CD4-positive, alpha-beta T cell (primary cell): Measurements from ENCODE around the gene ANKRD33. TPM values are rescaled to one million over a fixed set of nuclear protein-coding genes. Genes with fewer than 3 reads are reported as not detected.

Experiments used
- ATAC-seq: fragments of 200-7000 bp; cut with Tn5 transposase; one replicate; pipeline ENCODE4 v1.10.0; 2022; ENCODE audit warnings: mild to moderate bottlenecking; ENCODE audit not compliant: poor library complexity
- CTCF ChIA-PET: fragments of 350-600 bp; sonication (Branson Sonifier 250); formaldehyde crosslinking; loops from one replicate; lab custom pipeline; 2021; ENCODE audit warnings: antibody characterized with exemption, inconsistent platforms; lab: Charles Lee
- POLR2A ChIA-PET: fragments of 350-600 bp; sonication (Branson Sonifier 250); formaldehyde crosslinking; loops from one replicate; lab custom pipeline; 2021; ENCODE audit warnings: antibody characterized with exemption, inconsistent platforms; lab: Charles Lee
- DNase-seq, 14 experiments: peaks; one replicate each; pipeline ENCODE4 v3.0.0-alpha.2; 2013 to 2020; ENCODE audit warnings: mixed read lengths in 2 of 14
- H3K27ac ChIP-seq, 2 donors: one replicate each; pipeline versions ENCODE4 v1.5.1 to v1.7.0; 2013; ENCODE audit warnings: low read length in 2 of 2, low read depth in 1 of 2, mild to moderate bottlenecking in 1 of 2
- H3K27me3 ChIP-seq, 2 experiments: 1 replicate in 1 of 2; 2 replicates in 1 of 2; pipeline versions ENCODE4 v1.6.1 to v1.7.0; 2013; ENCODE audit warnings: low read length in 2 of 2, control low read depth in 1 of 2, mild to moderate bottlenecking in 1 of 2, moderate library complexity in 1 of 2; ENCODE audit not compliant: insufficient read depth in 2 of 2, control insufficient read depth in 1 of 2
- H3K36me3 ChIP-seq: one replicate; pipeline ENCODE4 v1.6.1; 2013; ENCODE audit warnings: low read length, control low read depth; ENCODE audit not compliant: insufficient read depth
- H3K4me1 ChIP-seq: one replicate; pipeline ENCODE4 v1.6.1; 2013; ENCODE audit warnings: low read length, control low read depth; ENCODE audit not compliant: insufficient read depth
- H3K4me3 ChIP-seq: one replicate; pipeline ENCODE4 v1.5.1; 2013; ENCODE audit warnings: mild to moderate bottlenecking, low read length, moderate library complexity
- H3K9me3 ChIP-seq, 2 experiments: 1 replicate in 1 of 2; 2 replicates in 1 of 2; pipeline versions ENCODE4 v1.6.1 to v1.7.0; 2013; ENCODE audit warnings: low read length in 2 of 2, mild to moderate bottlenecking in 2 of 2, control low read depth in 1 of 2, moderate library complexity in 1 of 2; ENCODE audit not compliant: control insufficient read depth in 1 of 2, insufficient read depth in 1 of 2
- H3K27ac Mint-ChIP-seq: one replicate; pipeline ENCODE4 v1.8.0; 2020; ENCODE audit warnings: mixed read lengths
- H3K27me3 Mint-ChIP-seq: one replicate; pipeline ENCODE4 v1.8.0; 2021; ENCODE audit warnings: mixed read lengths
- H3K36me3 Mint-ChIP-seq: one replicate; pipeline ENCODE4 v1.8.0; 2021; ENCODE audit warnings: low read depth, mixed read lengths
- H3K4me1 Mint-ChIP-seq: one replicate; pipeline ENCODE4 v1.8.0; 2021; ENCODE audit warnings: low read depth, mixed read lengths
- H3K4me3 Mint-ChIP-seq: one replicate; pipeline ENCODE4 v1.8.0; 2020; ENCODE audit warnings: mild to moderate bottlenecking, mixed read lengths
- H3K9me3 Mint-ChIP-seq: one replicate; pipeline ENCODE4 v1.8.0; 2020; ENCODE audit warnings: mixed read lengths
- CTCF ChIP-seq: fragments of 200-600 bp; IDR thresholded peaks from one replicate; pipeline ENCODE4 v1.8.0; 2022; ENCODE audit warnings: antibody characterized with exemption, mild to moderate bottlenecking
- intact Hi-C, 2 experiments: fragments of 100-400 bp; cut with DNase I in 1 of 2; cut with micrococcal nuclease in 1 of 2; formaldehyde crosslinking; loops; one replicate each; pipeline versions ENCODE4 v1.15.1 to v1.9.0; 2023 to 2025; cut with DNase I, micrococcal nuclease
- total RNA-seq, 174 experiments: library from RNA in 2 of 174; stranded (reverse) in 2 of 174; gene quantifications; one replicate each; pipeline ENCODE4 v1.2.3 and lab custom pipeline; 2021 to 2026

ANKRD33 gene
- total RNA-seq, 2 experiments from 2014 or later: not detected

- Mint-ChIP-seq H3K27me3 (peaks cover 10% of the 10 kb centered on the region), H3K4me1 (no peaks in the 10 kb centered on the region), H3K36me3 (no peaks in the 10 kb centered on the region), H3K27ac (no peak overlapping the region), H3K4me3 (no peak overlapping the region), H3K9me3 (no peaks in the 10 kb centered on the region)
- no peak for TF ChIP-seq CTCF
- ChIA-PET CTCF (no interaction called here), POLR2A (no interaction called here)
- ATAC-seq (no peak), DNase-seq (no peak)
- H3K27ac ChIP-seq: no peak overlapping the region
- H3K4me3 ChIP-seq: no peak overlapping the region
- H3K9me3 ChIP-seq: peaks cover 0 to 5% of the 10 kb centered on the region in 2 experiments
- no peaks in the 10 kb centered on the region for H3K27me3 ChIP-seq
- H3K4me1 ChIP-seq: no peaks in the 10 kb centered on the region
- intact Hi-C loops: no loop called here
- H3K36me3 ChIP-seq: no peaks in the 10 kb centered on the region
Observed at GRCh38 chr12:51897181-51897580, 9.3 kb downstream of the ANKRD33 start.

GRCh38 chr12:51898506-51898905, 10.6 kb downstream of the ANKRD33 start:
- no peaks in the 10 kb centered on the region for H3K36me3 Mint-ChIP-seq
- CTCF ChIA-PET: no interaction called here
- H3K27ac Mint-ChIP-seq: no peak overlapping the region
- DNase-seq: no peak
- Histone ChIP-seq H3K27me3 (no peaks in the 10 kb centered on the region), H3K27ac (no peak overlapping the region), H3K9me3 (peaks cover 0 to 5% of the 10 kb centered on the region in 2 experiments), H3K4me3 (no peak overlapping the region), H3K4me1 (no peaks in the 10 kb centered on the region), H3K36me3 (no peaks in the 10 kb centered on the region)
- intact Hi-C loops: no loop called here
- no peaks in the 10 kb centered on the region for H3K9me3 Mint-ChIP-seq
- H3K4me1 Mint-ChIP-seq: no peaks in the 10 kb centered on the region
- H3K4me3 Mint-ChIP-seq: no peak overlapping the region
- POLR2A ChIA-PET: no interaction called here
- H3K27me3 Mint-ChIP-seq: peaks cover 10% of the 10 kb centered on the region
- no peak for ATAC-seq
- no peak for TF ChIP-seq CTCF

- no peak overlapping the region for H3K4me3 Mint-ChIP-seq
- ChIA-PET POLR2A (no interaction called here), CTCF (no interaction called here)
- H3K27ac Mint-ChIP-seq: no peak overlapping the region
- H3K4me1 Mint-ChIP-seq: no peaks in the 10 kb centered on the region
- H3K36me3 Mint-ChIP-seq: no peaks in the 10 kb centered on the region
- peaks cover 10% of the 10 kb centered on the region for H3K27me3 Mint-ChIP-seq
- H3K36me3 ChIP-seq: no peaks in the 10 kb centered on the region
- intact Hi-C loops: no loop called here
- no peak for ATAC-seq
- H3K9me3 Mint-ChIP-seq: no peaks in the 10 kb centered on the region
- no peak overlapping the region for H3K4me3 ChIP-seq
- no peaks in the 10 kb centered on the region for H3K4me1 ChIP-seq
- no peaks in the 10 kb centered on the region for H3K27me3 ChIP-seq
- H3K27ac ChIP-seq: no peak overlapping the region
- H3K9me3 ChIP-seq: peaks cover 0 to 5% of the 10 kb centered on the region in 2 experiments
- DNase-seq: no peak
- TF ChIP-seq CTCF: no peak
Observed at GRCh38 chr12:51898937-51899336, 11.0 kb downstream of the ANKRD33 start.
